OCI-LY1 (cell line): ENCODE measurements around the gene TMEM267.

Source experiments
- CTCF ChIP-seq: fragments of 200-600 bp; sonication (generic), shearing (Covaris generic); IDR thresholded peaks from 2 replicates; pipeline ENCODE4 v1.5.1; 2017; ENCODE audit warnings: mild to moderate bottlenecking, antibody characterized with exemption, low read length, moderate library complexity, mixed read lengths
- EZH2 ChIP-seq: fragments of 200-600 bp; sonication (generic), shearing (Covaris generic); IDR thresholded peaks from 2 replicates; pipeline ENCODE4 v1.8.0; 2017; ENCODE audit warnings: borderline replicate concordance, mixed run types, mild to moderate bottlenecking, antibody characterized with exemption, low read length, moderate library complexity, mixed read lengths

DNA sequence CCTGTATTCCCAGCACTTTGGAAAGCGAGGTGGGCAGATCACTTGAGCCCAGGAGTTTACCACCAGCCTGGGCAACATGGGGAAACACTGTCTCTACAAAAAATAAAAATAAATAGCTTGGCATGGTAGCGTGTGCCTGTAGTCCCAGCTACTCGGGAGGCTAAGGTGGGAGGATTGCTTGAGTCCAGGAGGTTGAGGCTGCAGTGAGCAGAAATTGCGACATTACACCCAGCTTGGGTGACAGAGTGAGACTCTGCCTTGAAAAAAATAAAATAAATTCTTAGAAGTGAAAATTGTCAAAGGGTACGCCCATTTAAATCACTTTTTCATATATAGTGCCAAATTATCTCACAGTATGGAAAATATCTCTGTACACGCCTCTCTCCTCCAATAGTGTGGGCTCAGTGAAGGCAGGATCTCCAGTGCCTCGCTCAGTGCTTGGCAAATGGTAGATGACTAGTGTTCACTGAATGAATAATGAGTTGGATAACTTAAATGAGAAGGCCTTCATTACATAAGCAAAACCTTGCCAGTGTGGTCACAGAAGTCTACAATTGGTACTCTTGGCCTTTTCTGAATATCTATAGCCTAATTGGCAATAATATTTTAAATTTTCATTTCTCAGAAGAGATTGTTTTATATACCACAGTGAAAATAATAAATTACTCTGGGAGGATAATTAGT lies 62.1 kb downstream of the TMEM267 start:
- TF ChIP-seq CTCF (no peak), EZH2 (no peak)
